ACC112 (cell line): ENCODE measurements around the gene CCDC60.

Experiments used
- H2AFZ ChIP-seq: fragments of 200-600 bp; sonication (generic); one replicate; pipeline ENCODE4 v1.6.0; 2017; ENCODE audit warnings: antibody characterized with exemption, low read length; ENCODE audit not compliant: unreplicated experiment
- H3K27ac ChIP-seq: fragments of 200-600 bp; sonication (generic); 2 replicates; pipeline ENCODE4 v1.5.1; 2014; ENCODE audit warnings: low read depth, mild to moderate bottlenecking, antibody characterized with exemption, low read length, moderate library complexity
- H3K27me3 ChIP-seq: fragments of 200-600 bp; sonication (generic); 2 replicates; pipeline ENCODE4 v1.6.1; 2014; ENCODE audit warnings: mild to moderate bottlenecking, antibody characterized with exemption, low read length, moderate library complexity, mixed read lengths; ENCODE audit not compliant: insufficient read depth
- H3K36me3 ChIP-seq: fragments of 200-600 bp; sonication (generic); 2 replicates; pipeline ENCODE4 v1.6.1; 2016; ENCODE audit warnings: mild to moderate bottlenecking, antibody characterized with exemption, low read length, moderate library complexity, mixed read lengths; ENCODE audit not compliant: insufficient read depth
- H3K4me1 ChIP-seq: fragments of 200-600 bp; sonication (generic); one replicate; pipeline ENCODE4 v1.6.1; 2016; ENCODE audit warnings: low read length, mixed read lengths; ENCODE audit not compliant: insufficient read depth, unreplicated experiment, control insufficient read depth
- H3K4me3 ChIP-seq: fragments of 200-600 bp; sonication (generic); 2 replicates; pipeline ENCODE4 v1.5.1; 2014; ENCODE audit warnings: mild to moderate bottlenecking, low read depth, low read length
- H3K79me2 ChIP-seq: fragments of 200-600 bp; sonication (generic); one replicate; pipeline ENCODE4 v1.6.0; 2016; ENCODE audit warnings: low read length; ENCODE audit not compliant: control insufficient read depth, unreplicated experiment, insufficient read depth

Gene CCDC60

DNA sequence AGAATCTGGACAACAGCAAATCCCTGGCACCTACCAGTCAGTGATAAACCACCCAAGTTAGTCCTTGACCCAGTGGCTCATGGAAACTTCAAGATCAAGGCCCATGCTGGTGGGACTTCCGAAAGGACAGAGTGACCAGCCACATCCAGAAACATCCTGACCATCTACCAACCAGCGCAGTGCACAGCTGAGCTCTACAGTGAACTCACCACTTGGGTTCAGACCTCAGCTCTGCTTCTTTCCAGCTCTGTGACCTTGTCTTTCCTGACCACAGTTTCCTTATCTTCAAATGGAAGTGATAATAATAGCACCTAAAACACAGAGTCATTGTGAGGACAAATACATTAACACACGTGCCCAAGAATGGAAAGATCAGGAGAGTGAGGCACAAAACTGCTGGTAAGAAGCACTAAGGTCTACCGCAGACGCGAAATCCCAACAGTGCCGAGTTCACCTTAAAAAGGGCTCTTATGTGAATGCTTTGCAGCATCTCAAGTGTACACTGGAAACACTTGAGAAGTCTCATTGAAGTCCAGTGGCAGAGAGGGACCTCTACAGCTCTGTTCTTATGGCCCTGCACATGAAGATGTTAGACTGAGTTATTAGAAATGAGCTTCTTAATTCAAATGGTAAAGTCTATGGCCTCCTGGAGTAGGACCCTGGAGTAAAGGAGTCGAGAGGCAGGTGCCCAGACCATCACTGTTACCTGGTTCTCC lies 128.8 kb downstream of the CCDC60 start:
- Histone ChIP-seq H3K4me1 (no peaks in the 10 kb centered on the region), H3K79me2 (no peaks in the 10 kb centered on the region), H3K4me3 (no peak overlapping the region), H3K36me3 (no peaks in the 10 kb centered on the region), H3K27me3 (no peaks in the 10 kb centered on the region), H2AFZ (no peak overlapping the region), H3K27ac (no peak overlapping the region)

DNA sequence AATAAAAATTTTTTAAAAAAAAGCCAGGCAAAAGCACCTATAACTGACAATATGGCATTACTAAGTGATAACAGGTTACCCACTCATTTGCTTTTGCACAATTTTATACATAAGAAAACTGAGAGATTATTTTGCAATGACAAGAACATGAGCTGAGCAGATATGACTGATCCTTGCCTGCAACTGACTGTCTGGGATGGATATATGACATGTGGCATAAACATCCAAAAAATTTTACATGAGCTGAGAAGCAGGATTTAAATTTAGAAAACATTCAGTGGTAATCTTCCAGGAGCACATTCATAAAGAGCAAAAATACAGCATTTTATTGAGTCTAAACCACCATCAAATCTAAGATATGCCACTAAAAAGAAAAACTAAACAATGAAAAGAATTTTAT lies 133.8 kb downstream of the CCDC60 start:
- no peaks in the 10 kb centered on the region for H3K36me3 ChIP-seq
- H3K4me1 ChIP-seq: no peaks in the 10 kb centered on the region
- no peak overlapping the region for H3K4me3 ChIP-seq
- H3K79me2 ChIP-seq: no peaks in the 10 kb centered on the region
- no peak overlapping the region for H3K27ac ChIP-seq
- no peak overlapping the region for H2AFZ ChIP-seq
- no peaks in the 10 kb centered on the region; the same call in 1 of the 2 replicates for H3K27me3 ChIP-seq

DNA sequence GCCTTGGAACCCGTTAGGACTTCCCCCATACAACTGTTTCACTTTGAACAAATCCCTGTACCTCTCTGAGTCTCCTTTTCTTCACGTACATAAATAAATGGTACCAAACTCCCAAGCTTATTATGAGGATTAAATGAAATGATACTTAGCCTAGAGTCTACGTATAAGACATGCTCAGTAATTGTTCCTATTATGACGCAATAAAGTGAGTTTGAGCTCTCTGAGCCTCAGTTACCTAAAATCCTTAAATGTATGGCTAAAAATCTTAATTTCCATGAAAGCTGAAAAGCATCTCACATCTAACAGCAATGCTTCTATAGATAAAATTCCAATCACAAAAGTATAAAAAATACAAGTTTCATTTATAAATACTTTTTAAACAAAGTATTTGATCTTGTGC lies 141.1 kb downstream of the CCDC60 start:
- no peak overlapping the region for H3K27ac ChIP-seq
- no peaks in the 10 kb centered on the region for H3K36me3 ChIP-seq
- no peak overlapping the region for H3K4me3 ChIP-seq
- no peak overlapping the region for H2AFZ ChIP-seq
- no peaks in the 10 kb centered on the region for H3K4me1 ChIP-seq
- H3K27me3 ChIP-seq: peaks cover 3% of the 10 kb centered on the region; the same call in 1 of the 2 replicates
- no peaks in the 10 kb centered on the region for H3K79me2 ChIP-seq

DNA sequence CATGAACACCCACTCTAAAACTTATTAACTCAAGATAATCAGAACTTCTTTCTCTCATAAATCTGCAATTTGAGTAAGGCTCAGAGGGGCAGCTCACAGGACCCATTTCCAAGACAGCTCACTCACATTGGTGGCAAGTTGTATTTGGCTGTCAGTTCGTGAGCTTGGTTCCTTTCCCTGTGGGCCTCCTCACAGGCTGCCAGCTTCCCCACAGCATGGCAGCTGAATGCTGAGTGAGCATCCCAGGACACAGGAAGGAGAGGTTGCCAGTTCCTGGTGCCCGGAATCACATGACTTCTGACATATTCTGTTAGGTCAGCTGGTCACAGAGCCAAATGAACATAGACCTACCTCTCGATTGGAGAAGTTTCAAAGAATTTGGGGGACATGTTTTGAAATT lies 142.4 kb downstream of the CCDC60 start:
- H3K79me2 ChIP-seq: no peaks in the 10 kb centered on the region
- H3K27me3 ChIP-seq: 0 out of 2 replicates have a peak, but pooled peaks cover 3% of the 10 kb centered on the region
- H3K27ac ChIP-seq: no peak overlapping the region
- no peak overlapping the region for H3K4me3 ChIP-seq
- H3K4me1 ChIP-seq: no peaks in the 10 kb centered on the region
- no peaks in the 10 kb centered on the region for H3K36me3 ChIP-seq
- no peak overlapping the region for H2AFZ ChIP-seq

DNA sequence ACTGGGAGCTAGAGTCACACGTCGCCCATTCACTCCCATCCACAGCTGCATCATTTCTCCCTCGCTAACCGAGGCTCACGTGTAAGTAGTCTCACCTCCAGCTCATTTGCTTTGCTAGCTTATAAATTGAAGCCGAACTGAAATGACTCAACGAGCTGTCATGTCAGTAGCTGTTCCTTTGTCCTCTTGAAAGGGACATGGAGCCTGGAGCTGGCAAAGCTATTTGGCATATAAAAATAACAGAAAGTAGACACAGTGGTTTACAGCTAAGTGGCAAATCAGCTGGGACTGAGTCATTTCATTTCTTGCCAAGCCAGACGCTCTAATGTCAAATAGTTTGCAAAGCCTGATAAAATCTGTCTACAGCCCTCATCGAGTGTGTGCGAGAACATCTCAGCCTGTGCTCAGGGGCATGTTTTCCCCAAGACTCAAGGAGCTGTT lies 144.6 kb downstream of the CCDC60 start:
- H3K36me3 ChIP-seq: no peaks in the 10 kb centered on the region
- 0 out of 2 replicates have a peak, but pooled peaks cover 3% of the 10 kb centered on the region for H3K27me3 ChIP-seq
- H3K79me2 ChIP-seq: no peaks in the 10 kb centered on the region
- H3K4me1 ChIP-seq: no peaks in the 10 kb centered on the region
- no peak overlapping the region for H2AFZ ChIP-seq
- no peak overlapping the region for H3K4me3 ChIP-seq
- no peak overlapping the region for H3K27ac ChIP-seq

DNA sequence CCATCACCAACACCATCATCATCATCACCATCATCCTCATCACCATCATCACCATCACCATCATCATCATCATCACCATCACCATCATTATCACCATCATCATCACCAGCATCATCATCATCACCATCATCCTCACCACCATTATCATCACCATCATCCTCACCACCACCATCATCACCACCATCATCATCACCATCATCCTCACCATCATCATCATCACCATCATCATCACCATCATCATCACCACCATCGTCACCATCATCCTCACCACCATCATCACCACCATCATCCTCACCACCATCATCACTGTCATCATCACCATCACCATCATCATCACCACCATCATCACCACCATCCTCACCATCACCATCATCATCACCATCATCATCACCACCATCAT lies 146.0 kb downstream of the CCDC60 start:
- H3K27ac ChIP-seq: no peak overlapping the region
- no peaks in the 10 kb centered on the region for H3K4me1 ChIP-seq
- no peaks in the 10 kb centered on the region for H3K27me3 ChIP-seq
- H2AFZ ChIP-seq: no peak overlapping the region
- no peaks in the 10 kb centered on the region for H3K79me2 ChIP-seq
- no peak overlapping the region for H3K4me3 ChIP-seq
- no peaks in the 10 kb centered on the region for H3K36me3 ChIP-seq

DNA sequence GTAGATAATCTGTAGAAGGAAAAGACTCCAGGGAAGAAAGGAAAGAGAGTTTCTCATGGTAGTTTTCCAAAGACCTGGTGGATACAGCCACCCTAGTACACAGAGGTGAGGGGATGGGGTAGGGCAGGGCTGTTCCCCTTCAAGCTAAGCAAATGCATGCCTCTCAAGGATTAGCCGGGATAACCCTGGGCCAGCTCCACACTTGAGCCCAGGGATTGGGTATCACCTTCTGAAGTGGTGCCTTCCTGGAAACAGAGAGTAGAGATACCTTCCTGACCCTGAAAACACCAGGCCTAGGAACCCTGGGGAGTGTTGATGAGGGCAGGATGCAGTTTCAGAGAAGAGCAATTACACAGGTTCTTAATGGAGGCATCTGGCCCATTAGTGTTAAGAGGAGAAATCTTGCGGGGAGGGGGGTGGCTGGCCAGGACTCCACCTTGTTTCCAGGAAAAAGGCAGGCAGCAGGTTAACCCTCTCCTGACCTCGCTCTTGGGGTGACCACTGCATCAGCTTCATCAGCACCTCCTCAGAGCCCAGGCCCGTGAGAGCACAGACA lies 152.1 kb downstream of the CCDC60 start:
- Histone ChIP-seq H2AFZ (no peak overlapping the region), H3K4me3 (no peak overlapping the region), H3K36me3 (no peaks in the 10 kb centered on the region), H3K27ac (no peak overlapping the region), H3K79me2 (no peaks in the 10 kb centered on the region), H3K4me1 (no peaks in the 10 kb centered on the region), H3K27me3 (peaks cover 7% of the 10 kb centered on the region; the same call in 1 of the 2 replicates)

DNA sequence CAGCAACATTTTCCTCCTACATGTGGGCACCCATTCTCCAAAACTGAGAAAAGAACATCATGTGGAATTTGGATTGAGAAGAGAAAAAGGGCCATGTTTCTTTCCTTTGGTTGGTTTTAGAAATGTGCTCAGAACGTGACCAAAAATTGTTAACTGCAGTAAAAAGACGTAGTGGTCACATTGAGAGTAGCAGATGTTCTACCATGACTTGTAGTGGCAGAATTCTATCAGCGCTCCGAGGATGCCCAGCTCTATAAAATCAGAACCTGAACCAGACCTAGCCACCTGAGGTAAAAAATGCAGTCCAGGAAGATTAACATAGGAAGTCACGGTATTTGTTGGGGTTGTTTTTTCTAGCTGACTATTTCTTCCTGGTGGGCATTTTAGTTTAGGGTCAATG lies 157.3 kb downstream of the CCDC60 start:
- H3K27me3 ChIP-seq: peaks cover 49% of the 10 kb centered on the region
- no peaks in the 10 kb centered on the region for H3K4me1 ChIP-seq
- H3K79me2 ChIP-seq: no peaks in the 10 kb centered on the region
- H3K27ac ChIP-seq: no peak overlapping the region
- H3K36me3 ChIP-seq: no peaks in the 10 kb centered on the region
- no peak overlapping the region for H3K4me3 ChIP-seq
- H2AFZ ChIP-seq: no peak overlapping the region

DNA sequence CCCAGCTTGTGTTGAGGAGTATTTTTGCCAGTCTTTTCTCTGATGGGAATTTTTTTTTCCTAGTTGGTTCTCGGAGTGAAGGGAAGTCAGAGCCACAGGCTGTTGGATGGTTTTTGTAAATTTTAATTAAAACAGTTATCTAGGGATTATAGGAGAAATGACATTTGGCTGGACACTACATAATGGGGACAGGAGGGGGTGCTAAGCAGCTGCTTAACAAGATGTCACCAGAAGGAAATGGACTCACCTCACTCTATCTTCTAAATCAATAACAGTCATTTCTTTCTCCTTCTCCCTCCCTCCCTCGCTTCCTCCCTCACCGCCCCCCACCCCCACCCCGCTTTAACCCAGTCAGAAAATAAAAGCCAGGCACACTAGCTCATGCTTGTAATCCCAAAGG lies 165.7 kb downstream of the CCDC60 start:
- Histone ChIP-seq H3K4me1 (no peaks in the 10 kb centered on the region), H2AFZ (no peak overlapping the region), H3K27me3 (peaks cover 44% of the 10 kb centered on the region), H3K36me3 (no peaks in the 10 kb centered on the region), H3K27ac (no peak overlapping the region), H3K79me2 (no peaks in the 10 kb centered on the region), H3K4me3 (no peak overlapping the region)

DNA sequence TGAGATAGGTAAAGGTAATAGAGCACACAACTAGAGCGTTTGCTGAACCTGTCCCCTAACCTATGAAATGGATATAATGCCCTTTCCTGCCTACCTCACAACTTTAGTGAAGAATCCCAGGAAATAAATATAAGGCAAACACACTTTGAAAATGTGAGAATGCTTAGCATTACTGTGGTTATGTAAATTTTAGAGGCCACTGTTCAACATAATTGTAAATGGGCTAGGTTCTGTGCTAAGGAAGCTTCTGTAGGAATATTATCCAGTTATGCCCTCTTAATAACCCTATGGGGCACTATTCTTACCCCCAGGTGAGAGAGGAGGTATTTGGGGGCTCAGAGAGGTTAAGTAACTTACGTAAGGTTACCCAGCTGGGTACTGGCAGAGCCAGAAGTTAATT lies 166.5 kb downstream of the CCDC60 start:
- H3K4me3 ChIP-seq: no peak overlapping the region
- no peak overlapping the region for H3K27ac ChIP-seq
- no peaks in the 10 kb centered on the region for H3K36me3 ChIP-seq
- H3K79me2 ChIP-seq: no peaks in the 10 kb centered on the region
- H3K4me1 ChIP-seq: no peaks in the 10 kb centered on the region
- peaks cover 37% of the 10 kb centered on the region for H3K27me3 ChIP-seq
- no peak overlapping the region for H2AFZ ChIP-seq

DNA sequence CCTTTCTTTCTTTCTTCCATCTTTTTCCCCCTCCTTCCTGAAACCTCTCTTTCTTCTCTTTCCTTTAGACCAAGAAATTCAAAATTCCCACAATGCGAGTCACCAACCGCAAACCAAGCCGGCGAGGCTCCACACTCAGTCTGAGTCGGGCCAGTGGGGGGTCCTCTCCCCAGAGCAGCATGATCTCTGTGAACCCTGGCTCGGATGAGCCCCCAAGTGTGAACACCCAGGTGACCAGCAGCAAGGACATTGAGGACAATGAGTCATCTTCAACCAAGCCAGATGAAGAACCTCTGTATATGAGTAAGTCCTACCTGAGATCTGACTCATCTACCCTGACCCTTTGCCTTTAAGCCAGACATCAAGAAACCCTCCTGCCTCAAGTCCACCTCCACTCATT lies 170.5 kb downstream of the CCDC60 start:
- no peaks in the 10 kb centered on the region for H3K79me2 ChIP-seq
- H3K27me3 ChIP-seq: peaks cover 2% of the 10 kb centered on the region
- H3K4me3 ChIP-seq: no peak overlapping the region
- H3K4me1 ChIP-seq: no peaks in the 10 kb centered on the region
- H3K36me3 ChIP-seq: no peaks in the 10 kb centered on the region
- no peak overlapping the region for H3K27ac ChIP-seq
- H2AFZ ChIP-seq: no peak overlapping the region
